NCI-H1436 treated with DMSO at 0.1 percent for 48 hours (cell line): ENCODE results near the gene STEAP1.
"Not testable (repeated sequence)": the region's sequence is repeated elsewhere in the genome, so short reads cannot be mapped to it uniquely, and the experiment has no call there.

ENCODE experiments used
- DNase-seq: peaks from one replicate; lab custom pipeline; 2025; lab: John Stamatoyannopoulos, UW

Gene STEAP1

DNA sequence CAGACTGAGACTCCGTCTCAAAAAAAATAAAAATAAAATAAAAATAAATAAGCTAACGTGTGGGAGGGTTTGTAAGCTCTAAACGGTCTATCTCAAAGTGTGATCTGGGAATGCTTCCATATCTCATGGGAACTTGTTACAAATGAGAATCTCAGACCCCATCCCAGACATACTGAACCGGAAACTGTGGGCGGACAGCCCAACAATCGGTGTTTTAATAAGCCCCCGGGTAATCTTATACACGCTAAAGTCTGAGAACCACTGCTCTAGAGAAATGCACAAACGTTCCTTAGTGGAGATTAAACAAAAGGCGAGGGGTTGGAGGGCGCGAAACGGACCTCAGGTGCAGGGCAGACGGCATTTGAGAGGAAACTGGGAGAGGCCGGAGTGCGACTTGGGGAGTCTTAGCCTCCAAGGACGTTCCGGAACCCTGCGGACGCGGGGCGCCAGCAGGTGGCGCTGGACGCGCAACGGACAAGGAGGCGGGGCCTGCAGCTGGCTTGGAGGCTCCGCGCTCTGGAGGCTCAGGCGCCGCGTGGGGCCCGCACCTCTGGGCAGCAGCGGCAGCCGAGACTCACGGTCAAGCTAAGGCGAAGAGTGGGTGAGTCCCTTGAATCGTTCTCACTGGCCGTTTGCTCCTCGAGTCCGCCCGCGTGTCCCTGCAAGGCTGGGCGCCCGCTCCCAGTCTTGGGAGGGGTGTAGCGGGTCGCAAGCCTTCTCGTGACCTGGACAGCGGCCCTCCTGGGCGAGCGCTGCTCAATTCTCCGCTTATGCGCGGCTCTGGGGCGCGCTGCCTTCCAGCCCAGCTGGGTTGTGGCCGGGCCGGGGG lies at the start of gene STEAP1:
STEAP1 (plus strand) TSS at position 527 of the 829 bp plus-strand sequence. CDS start 5,320 bp downstream, outside the sequence.
- DNase-seq, result not testable (repeated sequence)

DNA sequence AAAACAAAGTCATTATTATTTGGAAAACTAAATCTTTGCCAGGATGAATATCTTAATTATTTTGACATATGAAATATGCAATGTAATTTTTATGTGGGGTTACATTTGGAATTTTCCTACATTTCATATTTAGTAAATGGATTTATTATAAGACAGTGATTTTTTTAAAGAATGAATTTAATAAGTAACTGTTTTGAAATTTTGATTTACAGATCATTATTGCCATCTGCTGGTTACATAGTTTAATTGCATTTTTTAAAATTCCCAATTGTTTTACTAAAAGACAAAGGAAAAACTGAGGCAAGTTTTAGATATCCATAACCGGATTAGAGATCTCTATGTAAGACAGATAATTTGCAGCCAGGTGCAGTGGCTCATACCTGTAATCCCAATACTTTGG lies 39.3 kb upstream of the STEAP1 start:
- DNase-seq, result not testable (repeated sequence)

DNA sequence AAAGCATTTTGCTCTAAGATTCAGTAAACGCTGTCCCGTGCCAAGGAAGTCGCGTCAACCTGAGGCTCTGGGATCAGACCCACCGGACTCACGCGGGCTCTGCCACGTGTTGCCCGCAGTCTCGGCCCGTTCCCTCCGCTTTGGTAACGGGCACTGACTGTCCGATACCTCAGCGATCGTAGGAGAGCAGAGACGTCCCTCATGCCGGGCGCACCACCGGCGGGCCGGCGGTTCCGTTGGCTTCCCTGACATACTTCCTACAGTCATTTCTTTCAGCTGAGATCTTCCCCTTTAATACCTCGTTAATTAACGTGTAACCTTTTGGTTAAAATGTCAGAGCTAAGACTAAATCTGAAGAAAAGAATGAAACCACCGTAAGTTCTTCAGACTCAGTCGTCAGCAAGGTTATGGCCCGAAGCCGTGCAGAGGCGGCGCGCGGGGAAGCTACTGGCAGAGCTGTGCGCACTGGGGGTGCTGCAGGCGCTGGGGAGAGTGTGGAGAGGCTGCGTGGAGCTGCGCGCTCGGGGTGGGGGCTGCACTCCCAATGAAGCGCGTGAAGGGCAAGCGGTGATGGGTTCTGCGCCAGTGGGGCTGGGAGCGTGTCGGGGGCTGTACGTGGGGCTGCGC lies 35.6 kb upstream of the STEAP1 start:
- DNase-seq, result not testable (repeated sequence)

DNA sequence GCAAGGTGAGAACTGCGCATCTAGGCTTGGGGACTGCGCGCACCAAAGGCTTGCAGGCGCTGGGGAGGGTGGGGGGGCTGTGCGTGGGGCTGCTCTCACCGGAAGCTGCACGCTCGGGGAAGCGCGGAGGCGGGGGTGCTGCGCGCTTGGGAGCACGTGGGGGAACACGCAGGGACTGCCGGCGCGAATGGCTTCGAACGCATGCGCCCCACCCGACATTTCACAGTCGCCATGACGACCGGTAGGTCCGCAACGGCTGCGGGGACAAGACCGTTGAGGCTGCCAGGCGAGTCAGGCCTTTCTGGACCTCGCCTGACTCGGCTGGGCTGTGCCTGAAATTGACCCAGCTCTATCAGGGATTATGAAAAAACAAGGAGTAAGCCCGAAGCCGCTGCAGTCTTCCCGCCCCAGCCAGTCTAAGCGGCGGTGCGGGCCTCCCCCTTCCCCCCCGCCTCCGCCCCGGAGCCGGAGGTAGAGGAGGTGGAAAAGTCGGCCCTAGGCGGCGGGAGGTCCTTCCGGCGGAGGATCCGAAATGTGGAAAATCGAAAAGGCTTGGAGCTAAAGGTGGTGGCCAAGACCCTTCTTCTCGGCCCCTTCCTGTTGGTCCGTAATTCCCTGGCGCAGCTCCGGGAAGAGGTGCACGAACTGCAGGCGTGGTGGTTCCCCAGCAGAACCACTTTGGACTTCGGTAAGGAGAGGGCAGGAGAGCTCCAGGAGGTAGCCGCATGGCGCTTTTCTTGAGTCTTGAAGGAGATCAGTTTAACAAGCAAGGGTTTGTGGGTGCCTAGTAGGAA lies 34.9 kb upstream of the STEAP1 start:
- DNase-seq, result no peak

DNA sequence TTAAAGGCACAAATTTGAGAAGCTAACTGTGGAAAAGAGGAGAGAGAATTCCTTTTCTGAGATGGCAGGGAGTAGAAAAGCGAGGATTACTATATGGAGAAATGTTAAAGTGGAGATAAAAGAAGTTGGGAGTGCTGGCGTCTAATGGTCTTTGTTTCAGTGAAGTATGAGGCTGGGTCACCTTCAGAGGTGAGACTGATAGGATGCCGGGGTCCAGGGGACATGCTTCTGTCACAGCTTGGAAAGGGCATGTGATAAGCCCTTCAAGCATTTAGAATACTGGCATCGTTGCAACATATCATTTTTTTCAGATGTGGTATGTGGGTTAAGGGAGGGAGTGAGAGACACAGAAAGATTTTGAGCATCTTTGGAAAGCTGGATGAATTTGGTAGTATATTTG lies 34.1 kb upstream of the STEAP1 start:
- DNase-seq, result not testable (repeated sequence)

DNA sequence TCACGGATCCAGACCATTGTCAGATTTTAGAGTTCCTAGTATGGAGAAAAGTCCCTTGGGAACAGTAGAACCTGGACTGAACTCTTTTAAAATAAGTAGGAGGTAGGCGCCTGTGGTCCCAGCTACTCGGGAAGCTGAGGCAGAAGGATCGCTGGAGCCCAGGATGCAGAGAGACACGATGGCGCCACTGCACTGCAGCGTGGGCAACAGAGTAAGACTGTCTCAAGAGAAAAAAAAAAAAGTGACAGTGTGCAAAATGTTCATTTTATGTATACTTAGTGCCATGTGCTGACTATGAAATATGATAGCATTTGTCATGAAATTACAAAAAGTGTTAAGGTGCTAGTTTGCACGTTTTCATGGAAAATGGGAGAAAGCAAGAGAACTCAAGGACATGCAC lies 22.5 kb upstream of the STEAP1 start:
- not testable (repeated sequence) for DNase-seq

DNA sequence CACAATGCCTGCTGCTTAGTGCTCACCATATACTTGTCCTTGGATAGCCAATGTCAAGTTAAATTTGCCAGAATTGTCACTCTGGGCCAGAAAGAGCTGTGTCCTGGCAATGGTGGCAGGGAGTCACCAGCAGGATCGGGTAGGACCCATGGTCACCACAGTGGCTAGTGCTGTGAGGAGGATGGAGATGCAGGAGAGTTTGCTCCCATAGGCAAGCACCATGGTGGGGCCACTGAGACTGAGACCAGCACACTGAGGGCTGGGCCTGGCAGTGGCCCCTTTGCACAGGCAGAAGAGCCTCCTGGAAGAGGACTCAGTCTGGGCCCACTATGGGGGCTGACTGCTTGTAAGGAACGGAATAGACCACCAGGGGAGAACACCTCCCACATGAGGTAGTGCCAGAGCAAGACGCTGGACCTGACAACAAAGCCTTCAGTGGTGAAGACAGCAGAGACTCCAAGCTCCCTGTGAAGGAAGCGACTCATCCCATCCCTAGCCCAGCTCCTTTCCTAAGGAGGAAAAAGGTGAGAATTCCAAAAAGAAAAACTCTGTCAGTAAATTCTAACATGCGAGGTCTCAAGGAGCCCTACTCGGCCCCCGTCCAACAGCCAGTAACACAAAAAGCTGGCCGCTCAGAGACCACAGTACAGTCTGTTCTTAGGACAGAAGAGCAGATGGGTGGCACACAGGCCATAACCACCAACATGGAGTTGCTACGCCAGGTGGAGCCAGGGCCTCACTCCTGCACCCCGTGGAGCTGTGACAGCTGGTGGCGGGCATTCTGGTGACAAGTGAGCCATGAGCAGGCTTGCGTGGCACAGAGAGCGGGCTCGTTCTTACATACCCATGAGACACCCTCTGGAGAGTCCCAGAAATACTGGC lies 6.9 kb upstream of the STEAP1 start:
- not testable (repeated sequence) for DNase-seq

DNA sequence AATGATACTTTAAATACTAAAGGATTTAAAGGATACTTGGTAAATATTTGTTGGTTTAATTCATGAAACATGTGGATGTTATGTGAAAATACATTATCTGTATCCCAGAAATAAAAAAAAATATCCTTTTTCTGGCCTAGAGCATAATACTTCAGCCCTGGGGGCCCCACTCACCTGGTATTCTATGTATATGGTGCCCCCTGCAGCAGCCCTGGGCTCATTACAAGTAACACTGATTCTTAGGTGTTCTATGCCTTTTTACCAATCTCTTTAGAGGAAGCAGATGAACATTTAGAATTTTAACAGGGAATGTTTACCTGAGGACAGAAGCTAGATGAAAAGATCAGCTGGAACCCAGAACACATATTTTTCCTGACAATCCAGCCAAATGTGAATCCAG lies 4.8 kb upstream of the STEAP1 start:
- not testable (repeated sequence) for DNase-seq

DNA sequence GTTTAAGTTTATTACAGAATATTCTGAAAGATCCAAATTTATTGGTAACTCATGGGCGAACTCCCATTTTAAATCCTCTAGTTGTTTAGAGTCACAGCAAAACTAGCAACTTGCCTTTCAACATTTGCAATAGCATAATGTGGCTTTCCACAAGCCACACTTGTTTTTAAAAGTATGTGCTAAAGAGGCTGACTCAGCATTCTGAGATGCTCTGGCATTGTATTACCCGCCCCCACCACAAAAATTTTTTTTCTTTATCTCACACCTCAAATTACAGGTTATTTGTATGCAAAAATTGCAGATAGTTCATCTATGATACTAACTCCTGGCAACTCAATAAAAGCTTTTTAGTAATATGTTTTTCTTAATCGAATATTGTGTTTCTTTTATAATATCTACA lies 2.4 kb upstream of the STEAP1 start:
- not testable (repeated sequence) for DNase-seq

DNA sequence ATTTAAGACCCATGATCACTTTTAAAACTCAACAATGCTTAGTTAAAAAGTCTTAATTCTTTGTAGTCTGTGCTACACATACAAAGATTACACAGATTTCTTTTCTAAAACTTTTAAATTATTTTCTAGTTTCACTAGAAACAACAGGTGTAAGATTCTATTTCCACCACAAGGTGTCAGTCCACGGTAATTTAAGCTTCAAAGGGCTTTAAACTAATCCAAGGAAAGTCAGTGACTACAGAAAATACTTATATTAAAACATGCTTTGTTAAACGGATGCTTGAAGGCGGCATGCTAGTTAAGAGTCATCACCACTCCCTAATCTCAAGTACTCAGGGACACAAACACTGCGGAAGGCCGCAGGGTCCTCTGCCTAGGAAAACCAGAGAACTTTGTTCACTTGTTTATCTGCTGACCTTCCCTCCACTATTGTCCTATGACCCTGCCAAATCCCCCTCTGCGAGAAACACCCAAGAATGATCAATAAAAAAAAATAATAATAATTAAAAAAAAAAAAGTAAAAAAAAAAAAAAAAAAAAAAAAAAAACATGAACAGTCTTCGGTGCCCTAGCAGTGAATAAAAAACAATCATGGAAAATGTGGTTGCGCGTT lies 1.5 kb upstream of the STEAP1 start:
- not testable (repeated sequence) for DNase-seq

DNA sequence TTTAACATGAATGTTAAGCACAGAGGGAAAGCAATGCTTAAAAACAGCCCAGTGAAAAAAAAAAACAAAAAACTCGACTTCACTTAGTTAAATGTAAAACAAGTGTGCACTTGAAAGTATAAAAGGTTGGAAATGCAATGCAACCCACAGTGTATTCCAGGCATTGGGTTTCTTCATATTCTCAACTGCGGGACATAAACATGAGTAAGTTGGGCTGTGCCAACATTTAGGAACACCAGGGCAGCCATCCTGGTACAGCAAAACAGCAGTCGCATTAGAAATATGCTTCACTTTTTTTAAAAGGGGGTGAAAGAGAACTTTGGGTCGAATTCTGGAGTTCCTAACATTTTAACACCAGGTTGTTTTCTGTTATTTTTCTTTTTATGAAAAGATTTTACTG lies 937 bp downstream of the STEAP1 start:
- DNase-seq, result no peak

DNA sequence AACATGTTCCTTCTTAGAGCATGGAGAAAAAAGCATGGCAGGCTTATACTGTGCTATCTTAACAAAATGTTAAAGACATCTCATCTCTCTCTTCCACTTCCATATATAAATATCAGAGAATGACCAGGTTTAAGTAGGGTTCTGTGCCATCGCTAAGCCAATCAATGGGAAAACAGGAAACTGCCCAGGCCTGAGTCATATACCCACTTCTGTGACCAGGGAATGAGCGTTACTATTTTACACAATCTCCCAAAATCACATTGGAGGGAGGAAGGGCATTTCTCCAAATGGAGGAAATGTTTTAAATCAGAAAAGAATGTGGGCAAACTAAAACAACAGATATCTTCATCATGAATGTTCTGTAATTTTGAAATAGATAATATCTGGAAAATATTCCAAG lies 3.1 kb downstream of the STEAP1 start:
- not testable (repeated sequence) for DNase-seq

DNA sequence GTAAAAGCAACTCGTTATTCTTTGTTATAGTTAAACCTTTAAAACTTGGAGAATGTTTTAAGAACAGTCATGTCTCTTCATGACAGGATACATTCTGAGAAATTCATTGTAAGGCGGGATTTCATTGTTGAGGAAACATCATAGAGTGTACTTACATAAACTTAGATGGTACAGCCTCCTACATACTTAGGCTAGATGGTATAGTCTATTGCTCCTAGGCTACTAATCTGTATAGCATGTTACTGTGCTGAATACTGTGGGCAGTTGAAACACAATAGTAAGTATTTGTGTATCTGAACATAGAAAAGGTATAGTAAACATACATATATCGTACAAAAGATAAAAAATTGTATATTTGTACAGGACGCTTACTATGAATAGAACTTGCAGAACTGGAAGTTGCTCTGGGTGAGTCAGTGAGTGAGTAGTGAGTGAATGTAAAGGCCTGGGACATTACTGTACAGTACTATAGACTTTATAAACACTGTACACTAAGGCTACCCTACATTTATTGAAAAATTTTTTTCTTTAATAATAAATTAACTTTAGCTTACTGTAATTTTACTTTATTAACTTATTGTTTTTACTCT lies 3.6 kb downstream of the STEAP1 start:
- DNase-seq, result not testable (repeated sequence)

DNA sequence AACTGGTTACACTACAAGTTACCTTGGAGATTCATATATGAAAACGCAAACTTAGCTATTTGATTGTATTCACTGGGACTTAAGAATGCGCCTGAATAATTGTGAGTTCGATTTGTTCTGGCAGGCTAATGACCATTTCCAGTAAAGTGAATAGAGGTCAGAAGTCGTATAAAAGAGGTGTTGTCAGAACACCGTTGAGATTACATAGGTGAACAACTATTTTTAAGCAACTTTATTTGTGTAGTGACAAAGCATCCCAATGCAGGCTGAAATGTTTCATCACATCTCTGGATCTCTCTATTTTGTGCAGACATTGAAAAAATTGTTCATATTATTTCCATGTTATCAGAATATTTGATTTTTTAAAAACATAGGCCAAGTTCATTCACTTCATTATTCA lies 9.3 kb downstream of the STEAP1 start:
- DNase-seq, result no peak

DNA sequence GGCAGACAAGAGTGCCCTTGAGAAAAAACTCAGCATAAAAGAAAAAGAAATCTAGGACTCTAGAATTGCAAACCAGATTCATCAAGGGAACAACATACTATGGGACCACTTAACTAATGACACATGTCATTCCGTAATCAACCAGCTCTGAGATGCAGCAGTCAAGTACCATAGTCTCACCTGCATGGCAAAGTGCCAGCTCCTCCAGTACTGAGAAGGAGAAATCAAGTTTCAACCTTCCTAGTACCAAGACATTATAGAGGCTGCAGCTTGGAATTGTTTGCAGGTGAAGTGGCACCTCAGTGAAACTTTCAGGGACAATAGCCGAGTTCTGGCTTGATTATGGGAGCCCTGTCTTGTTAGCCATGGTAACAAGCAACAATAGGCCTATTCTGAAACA lies 11.5 kb downstream of the STEAP1 start:
- no peak for DNase-seq

DNA sequence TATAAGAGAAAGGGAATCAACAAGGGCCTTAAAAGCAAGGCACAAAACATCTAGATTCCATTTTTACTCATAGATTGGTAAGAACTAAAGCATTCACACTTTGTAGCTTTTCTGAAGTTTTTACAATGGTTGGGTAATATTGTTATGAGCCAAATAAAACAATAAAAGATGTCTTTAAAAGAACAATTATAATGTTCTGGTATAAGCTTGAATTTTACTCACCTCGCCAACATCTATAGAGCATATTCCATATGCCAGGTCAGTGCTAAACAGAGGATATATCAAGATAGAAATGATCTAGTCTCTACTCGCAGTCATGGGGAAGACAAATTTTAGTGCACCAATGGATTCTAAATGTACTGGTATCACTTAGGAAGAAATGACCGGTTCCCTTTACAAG lies 11.9 kb downstream of the STEAP1 start:
- no peak for DNase-seq

DNA sequence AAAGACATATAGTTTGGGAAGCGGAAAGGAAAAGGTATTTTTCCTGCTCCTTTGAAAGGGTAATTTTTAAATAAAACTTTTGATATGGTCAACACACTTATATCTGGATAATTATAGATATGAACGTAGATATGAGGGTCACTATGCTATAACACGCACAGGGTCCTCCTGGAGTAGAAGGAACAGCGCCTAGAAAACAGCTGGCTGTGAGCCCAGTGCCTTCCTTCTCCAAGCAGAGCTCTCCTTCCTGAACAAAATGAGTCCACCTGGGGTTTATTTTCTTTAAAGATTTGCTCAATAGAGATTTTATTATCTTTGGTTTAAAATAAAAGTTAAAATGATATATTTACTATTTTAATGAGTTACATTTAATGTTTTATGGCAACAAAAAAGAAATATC lies 13.1 kb downstream of the STEAP1 start:
- DNase-seq, result no peak

DNA sequence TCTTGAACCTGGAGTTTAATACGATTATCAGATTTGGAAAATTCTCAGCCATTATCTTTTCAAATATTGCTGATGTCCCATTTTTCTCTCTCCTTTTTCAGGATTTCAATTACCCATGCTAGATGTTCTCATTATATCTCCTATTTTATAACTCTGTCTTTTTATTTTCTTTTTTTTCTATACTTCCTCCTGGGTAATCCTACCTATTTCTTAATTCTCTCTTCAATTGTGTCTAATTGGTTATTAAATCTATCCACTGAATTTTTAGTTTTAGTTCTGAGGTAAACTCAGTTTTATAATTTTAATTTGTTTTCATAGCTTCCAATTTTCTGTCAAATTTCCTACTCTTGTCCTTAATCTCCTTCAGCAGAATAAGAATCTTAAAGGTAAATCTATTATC lies 15.6 kb downstream of the STEAP1 start:
- no peak for DNase-seq

DNA sequence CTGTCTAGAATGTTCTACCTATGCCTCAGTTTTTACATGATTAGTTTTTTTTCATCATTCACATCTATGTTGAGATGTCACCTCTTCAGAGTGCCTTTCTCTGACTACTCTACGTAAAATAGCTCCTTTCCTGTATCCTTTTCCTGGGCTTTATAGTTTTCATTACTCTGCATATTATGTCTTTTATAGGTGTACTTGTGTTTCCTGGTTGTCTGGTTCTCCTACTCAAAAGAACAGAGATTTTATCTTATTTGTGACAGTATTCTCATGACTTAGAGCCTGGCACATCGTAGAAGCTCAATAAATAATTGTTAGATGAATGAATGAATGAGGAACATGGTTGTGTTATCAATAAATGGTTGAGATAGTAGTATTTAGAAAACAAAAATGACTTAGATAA lies 17.9 kb downstream of the STEAP1 start:
- no peak for DNase-seq

DNA sequence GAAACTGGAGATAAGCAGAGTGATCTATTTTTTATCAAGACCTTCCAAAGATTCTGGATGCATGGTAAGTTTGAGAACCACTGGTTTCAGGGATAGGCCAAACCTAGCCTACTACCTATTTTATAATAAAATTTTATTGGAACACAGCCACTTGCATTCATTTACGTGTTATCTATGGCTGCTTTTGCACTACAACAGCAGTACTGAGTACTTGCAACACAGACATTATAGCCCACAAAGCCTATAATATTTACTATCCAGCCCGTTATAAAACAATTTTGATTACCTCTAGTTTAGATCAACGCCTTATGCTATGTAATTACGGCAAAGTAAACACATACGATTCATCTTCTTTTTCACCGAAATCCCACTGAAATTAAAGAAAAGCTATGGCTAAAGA lies 18.4 kb downstream of the STEAP1 start:
- no peak for DNase-seq
